Activated T-cell treated with anti-CD3 and anti-CD28 coated beads, Interleukin-2, amount 50 U/mL, for 4 hours (primary cell): Measurements from ENCODE around the gene MGME1. TPM values are rescaled to one million over a fixed set of nuclear protein-coding genes. Genes with fewer than 3 reads are reported as not detected.
A peak's percentile ranks its signal among the peaks of the same experiment; 100 is the strongest.

Experiments used
- ATAC-seq, 2 donors: fragments of 200-7000 bp; cut with Tn5 transposase; one replicate each; pipeline ENCODE4 v1.10.0; 2021
- DNase-seq: peaks from one replicate; pipeline ENCODE4 v3.0.0-alpha.2; 2020
- H3K27me3 Mint-ChIP-seq: one replicate; pipeline ENCODE4 v1.8.0; 2021; ENCODE audit warnings: low read depth, mixed read lengths
- H3K36me3 Mint-ChIP-seq: one replicate; pipeline ENCODE4 v1.8.0; 2022; ENCODE audit warnings: mixed read lengths; ENCODE audit not compliant: insufficient read depth
- H3K4me1 Mint-ChIP-seq: one replicate; pipeline ENCODE4 v1.8.0; 2021; ENCODE audit warnings: low read depth, mixed read lengths
- H3K4me3 Mint-ChIP-seq: one replicate; pipeline ENCODE4 v1.8.0; 2021; ENCODE audit warnings: mild to moderate bottlenecking, moderate library complexity, mixed read lengths
- H3K9me3 Mint-ChIP-seq: one replicate; pipeline ENCODE4 v1.8.0; 2021; ENCODE audit warnings: mixed read lengths
- total RNA-seq, 3 donors: library from RNA; stranded (reverse); gene quantifications; one replicate each; pipeline ENCODE4 v1.2.1, GENCODE V29; 2021

Gene MGME1
- total RNA-seq, 3 donors from 2014 or later, result 14.4 to 16.6 (median 16.2) TPM

DNA sequence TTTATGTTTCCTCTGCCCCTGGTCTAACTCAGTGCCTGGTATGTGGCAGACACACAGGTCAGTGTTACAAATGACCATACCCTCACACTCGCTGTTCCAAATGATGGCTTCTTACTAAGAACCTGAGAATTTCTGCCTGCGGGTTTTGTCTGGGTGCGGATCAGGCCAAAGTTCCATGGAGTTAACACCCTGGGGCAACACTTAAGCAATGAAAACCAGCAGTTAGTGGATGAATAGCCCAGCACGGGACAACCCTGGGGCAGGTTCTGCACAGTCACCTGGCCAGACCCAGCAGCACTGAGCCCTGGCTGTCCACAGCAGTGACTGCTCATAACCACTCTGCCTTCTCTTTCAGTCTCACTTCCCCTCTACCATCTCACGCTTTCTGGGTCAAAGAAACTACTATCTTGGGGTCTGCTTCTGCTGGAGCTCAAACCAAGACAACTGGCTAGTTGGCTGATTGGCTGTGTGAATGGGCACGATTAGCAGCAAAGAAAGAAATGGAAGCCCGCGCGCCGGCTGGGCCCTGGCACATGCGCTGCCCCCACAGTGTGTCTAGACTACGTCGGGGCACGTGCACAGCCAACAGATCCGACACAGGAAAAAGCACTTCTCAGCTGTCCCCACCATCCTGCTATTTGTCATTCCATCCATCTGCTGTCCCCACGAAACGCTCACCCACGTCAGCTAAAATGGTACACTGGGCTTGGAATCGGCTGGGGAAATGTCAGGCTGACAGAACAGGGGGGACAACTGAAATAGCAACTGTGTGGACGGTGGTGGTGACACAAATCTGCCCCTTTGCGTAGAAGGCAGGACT lies 36.6 kb downstream of the MGME1 start:
- DNase-seq, result no peak
- H3K27me3 Mint-ChIP-seq, result no peaks in the 10 kb centered on the region
- H3K36me3 Mint-ChIP-seq, result no peaks in the 10 kb centered on the region
- H3K4me3 Mint-ChIP-seq, result no peak overlapping the region
- no peaks in the 10 kb centered on the region for H3K9me3 Mint-ChIP-seq
- no peak for ATAC-seq
- H3K4me1 Mint-ChIP-seq, result no peaks in the 10 kb centered on the region

DNA sequence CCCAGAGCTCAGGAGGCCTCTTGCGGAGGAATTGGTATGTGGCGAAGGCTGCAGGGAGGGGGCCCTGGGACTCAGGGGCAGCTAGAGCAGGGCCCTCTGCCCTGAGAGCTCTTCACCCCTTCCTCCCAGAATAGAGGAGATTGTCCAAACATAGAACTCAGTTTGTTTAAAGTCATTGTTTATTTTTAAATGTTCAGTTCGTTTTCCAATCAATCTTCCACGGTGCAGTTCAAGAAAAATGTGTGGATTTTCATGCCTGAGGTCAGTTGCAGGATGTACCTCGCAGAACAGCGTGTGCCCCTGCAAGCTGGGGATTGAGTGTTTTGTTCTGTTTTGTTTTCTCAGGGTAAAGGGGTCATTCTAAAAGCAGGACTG lies 37.2 kb downstream of the MGME1 start:
- ATAC-seq (no peak), DNase-seq (no peak)
- Mint-ChIP-seq H3K4me1 (no peaks in the 10 kb centered on the region), H3K27me3 (no peaks in the 10 kb centered on the region), H3K4me3 (no peak overlapping the region), H3K9me3 (no peaks in the 10 kb centered on the region), H3K36me3 (no peaks in the 10 kb centered on the region)

DNA sequence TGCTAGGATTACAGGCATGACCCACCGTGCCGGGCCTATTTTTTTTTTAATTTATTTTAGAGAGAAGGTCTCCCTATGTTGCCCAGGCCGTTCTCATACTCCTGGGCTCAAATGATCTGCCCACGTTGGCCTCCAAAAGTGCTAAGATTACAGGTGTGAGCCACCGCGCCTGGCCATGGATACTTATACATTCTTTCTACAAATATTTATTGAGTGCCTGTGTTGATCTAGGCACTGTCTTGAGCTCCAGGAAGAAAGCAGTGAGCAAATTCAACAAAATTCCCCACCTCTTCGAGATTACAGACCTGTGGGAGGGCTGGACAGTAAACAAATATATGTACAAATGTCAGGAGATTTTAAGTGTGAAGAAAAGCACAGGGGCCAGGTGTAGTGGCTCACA lies 37.9 kb downstream of the MGME1 start:
- Mint-ChIP-seq H3K4me3 (no peak overlapping the region), H3K9me3 (no peaks in the 10 kb centered on the region), H3K27me3 (no peaks in the 10 kb centered on the region), H3K4me1 (no peaks in the 10 kb centered on the region), H3K36me3 (no peaks in the 10 kb centered on the region)
- ATAC-seq, result no peak
- no peak for DNase-seq

DNA sequence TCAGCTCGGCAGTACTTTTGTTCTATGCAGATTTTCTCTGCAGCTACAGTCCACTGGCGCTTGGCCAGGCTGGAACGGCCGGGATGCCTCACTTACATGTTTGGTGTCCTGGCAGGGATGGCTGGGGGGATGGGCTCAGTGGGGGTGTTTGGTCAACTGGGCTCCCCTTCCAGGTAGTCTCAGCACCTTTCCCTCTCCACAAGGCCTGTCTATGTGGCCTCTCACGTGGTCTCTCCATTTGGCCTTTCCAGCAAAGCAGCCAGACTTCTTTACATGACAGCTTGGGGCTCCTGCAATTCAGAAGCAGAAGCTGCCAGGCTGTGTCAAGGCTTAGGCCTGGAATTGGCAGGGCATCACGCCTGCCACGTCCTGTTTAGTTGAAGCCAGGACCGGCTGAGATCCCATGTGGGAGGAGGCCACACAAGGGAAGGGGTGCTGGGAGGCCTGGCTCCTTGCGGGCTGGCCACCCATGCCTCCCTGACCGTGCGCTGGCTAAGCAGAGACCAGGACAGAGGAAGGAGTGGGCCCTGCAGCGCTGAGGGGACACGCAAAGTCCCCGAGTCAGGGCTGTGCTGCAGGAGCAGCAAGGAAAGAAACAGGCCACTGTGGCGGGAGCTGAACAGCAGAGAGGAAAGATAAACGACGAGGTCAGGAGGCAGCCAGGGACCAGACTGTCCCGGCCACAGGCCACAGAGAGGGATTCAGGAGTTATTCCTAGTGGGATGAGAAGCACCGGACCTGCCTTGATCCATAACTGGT lies 38.9 kb downstream of the MGME1 start:
- no peak overlapping the region for H3K4me3 Mint-ChIP-seq
- H3K9me3 Mint-ChIP-seq, result no peaks in the 10 kb centered on the region
- H3K36me3 Mint-ChIP-seq, result no peaks in the 10 kb centered on the region
- H3K27me3 Mint-ChIP-seq, result no peaks in the 10 kb centered on the region
- H3K4me1 Mint-ChIP-seq, result no peaks in the 10 kb centered on the region
- no peak for ATAC-seq
- no peak for DNase-seq

DNA sequence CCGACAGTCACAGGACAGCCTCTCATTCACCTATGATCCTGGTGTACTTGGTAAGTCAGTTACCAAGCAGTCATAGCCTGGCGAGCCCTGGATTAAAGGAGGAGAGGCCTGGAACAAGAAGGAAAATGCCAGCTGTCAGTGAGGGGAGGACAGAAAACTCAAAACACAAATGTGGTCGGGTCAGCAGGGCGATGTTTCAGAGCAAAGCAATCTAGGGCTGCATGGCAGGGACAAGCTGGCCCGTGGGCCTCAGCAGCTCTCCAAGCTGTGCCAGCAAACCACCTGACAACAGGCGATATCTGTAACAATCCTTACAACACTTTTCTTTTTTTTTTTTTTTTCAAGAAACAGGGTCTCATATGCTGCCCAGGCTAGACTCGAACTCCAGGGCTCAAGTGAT lies 40.3 kb downstream of the MGME1 start:
- Mint-ChIP-seq H3K27me3 (no peaks in the 10 kb centered on the region), H3K36me3 (no peaks in the 10 kb centered on the region), H3K9me3 (no peaks in the 10 kb centered on the region)

DNA sequence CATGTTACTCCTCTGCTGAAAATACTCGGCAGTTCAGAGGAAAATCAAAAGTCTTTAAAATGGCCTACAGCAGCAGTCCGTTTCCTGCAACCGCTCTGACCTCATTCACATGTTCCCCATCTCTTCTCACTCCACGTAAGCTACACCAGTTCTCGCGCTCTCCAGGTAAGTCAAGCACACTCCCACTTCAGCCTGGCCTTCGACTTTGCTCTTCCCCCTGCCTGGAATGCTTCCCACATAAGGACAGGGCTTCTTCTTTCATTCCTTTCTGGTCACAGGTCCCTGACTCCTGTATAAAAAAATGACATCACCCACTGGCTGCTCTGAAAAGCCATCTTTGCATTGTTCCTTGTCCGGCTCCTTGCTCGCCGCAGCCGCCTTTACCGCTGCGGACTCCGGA lies 42.7 kb downstream of the MGME1 start:
- Mint-ChIP-seq H3K4me3 (no peak overlapping the region), H3K9me3 (no peaks in the 10 kb centered on the region), H3K4me1 (no peaks in the 10 kb centered on the region), H3K36me3 (no peaks in the 10 kb centered on the region), H3K27me3 (no peaks in the 10 kb centered on the region)
- DNase-seq, result no peak
- no peak for ATAC-seq

More for the DNA sequence above, 40.3 kb downstream of the MGME1 start:
- DNase-seq (no peak), ATAC-seq (no peak)
- Mint-ChIP-seq H3K4me1 (no peaks in the 10 kb centered on the region), H3K4me3 (no peak overlapping the region)

DNA sequence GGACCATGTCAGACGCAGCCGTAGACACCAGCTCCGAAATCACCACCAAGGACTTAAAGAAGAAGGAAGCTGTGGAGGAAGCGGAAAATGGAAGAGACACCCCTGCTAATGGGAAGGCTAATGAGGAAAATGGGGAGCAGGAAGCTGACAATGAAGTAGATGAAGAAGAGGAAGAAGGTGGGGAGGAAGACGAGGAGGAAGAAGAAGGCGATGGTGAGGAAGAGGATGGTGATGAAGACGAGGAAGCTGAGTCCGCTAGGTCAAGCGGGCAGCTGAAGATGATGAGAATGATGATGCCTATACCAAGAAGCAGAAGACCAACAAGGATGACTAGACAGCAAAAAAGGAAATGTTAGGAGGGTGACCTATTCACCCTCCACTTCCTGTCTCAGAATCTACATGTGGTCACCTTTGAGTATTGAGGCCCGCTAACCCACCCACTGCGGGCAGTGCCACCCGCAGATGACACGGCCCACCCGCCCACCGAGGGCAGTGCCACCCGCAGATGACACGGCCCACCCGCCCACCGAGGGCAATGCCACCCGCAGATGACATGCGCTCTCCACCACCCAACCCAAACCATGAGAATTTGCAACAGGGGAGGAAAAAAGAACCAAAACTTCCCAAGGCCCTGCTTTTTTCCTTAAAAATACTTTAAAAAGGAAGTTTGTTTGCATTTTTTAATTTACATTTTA lies 43.3 kb downstream of the MGME1 start:
- Mint-ChIP-seq H3K4me3 (no peak overlapping the region), H3K27me3 (no peaks in the 10 kb centered on the region)

DNA sequence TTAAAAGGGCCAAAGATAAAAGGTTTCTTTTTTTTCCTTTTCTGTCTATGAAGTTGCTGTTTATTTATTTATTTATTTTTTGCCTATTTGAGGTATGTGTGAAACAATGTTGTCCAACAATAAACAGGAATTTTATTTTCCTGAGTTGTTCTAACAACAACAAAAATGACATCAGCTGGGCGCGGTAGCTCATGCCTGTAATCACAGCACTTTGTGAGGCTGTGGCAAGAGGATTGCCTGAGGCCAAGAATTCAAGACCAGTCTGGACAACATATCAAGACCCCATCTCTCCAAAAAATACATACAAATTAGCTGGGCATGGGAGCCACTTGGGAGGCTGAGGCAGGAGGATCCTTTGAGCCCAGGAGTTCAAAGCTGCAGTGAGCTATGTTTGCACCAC lies 44.1 kb downstream of the MGME1 start:
- Mint-ChIP-seq H3K9me3 (no peaks in the 10 kb centered on the region), H3K27me3 (no peaks in the 10 kb centered on the region), H3K4me3 (no peak overlapping the region), H3K36me3 (no peaks in the 10 kb centered on the region), H3K4me1 (no peaks in the 10 kb centered on the region)
- ATAC-seq (no peak), DNase-seq (no peak)

More for the DNA sequence above, 43.3 kb downstream of the MGME1 start:
- H3K36me3 Mint-ChIP-seq, result no peaks in the 10 kb centered on the region
- H3K4me1 Mint-ChIP-seq, result no peaks in the 10 kb centered on the region
- ATAC-seq (no peak), DNase-seq (no peak)
- H3K9me3 Mint-ChIP-seq, result no peaks in the 10 kb centered on the region

DNA sequence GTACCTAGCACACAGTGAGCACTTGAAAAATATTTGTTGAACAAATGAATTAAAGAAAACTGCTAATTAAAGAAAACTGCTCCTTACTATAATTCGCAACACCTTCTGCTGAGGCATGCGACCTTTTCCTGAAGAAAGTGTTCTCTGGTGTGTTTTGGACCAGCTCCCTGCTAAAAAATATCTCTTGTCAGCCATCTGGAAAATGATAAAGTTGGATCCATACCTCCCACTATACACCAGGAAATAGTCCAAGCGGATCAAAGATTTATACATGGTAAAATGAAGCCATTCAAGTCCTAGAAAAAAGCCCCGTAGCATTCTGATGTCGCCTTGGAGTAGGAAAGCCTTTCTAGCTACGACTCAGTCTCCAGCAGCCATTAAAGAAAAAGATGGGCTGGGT lies 45.6 kb downstream of the MGME1 start:
- no peak overlapping the region for H3K4me3 Mint-ChIP-seq
- H3K4me1 Mint-ChIP-seq, result no peaks in the 10 kb centered on the region
- H3K36me3 Mint-ChIP-seq, result no peaks in the 10 kb centered on the region
- no peak for ATAC-seq
- H3K9me3 Mint-ChIP-seq, result no peaks in the 10 kb centered on the region
- H3K27me3 Mint-ChIP-seq, result peaks cover 4% of the 10 kb centered on the region
- no peak for DNase-seq

DNA sequence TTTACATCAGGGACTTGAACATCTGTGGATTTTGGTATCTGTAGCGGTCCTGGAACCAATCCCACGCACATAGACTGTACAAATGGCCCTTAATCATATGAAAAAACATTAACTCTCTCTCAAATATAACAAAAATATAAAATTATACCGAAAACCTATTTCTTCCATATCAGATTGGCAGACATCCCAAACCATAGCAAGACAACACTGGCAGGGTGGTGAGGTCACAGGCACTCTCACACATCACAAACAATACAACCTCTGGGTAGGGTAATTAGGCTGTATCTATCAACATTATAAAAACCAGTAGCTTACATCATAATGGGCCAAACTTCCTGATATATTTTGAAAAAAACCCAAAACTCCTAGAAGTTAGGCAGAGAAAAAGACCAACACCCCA lies 48.0 kb downstream of the MGME1 start:
- peaks cover 4% of the 10 kb centered on the region for H3K27me3 Mint-ChIP-seq
- no peaks in the 10 kb centered on the region for H3K36me3 Mint-ChIP-seq
- H3K4me3 Mint-ChIP-seq, result no peak overlapping the region
- no peaks in the 10 kb centered on the region for H3K9me3 Mint-ChIP-seq
- no peaks in the 10 kb centered on the region for H3K4me1 Mint-ChIP-seq
- no peak for ATAC-seq
- DNase-seq, result no peak

DNA sequence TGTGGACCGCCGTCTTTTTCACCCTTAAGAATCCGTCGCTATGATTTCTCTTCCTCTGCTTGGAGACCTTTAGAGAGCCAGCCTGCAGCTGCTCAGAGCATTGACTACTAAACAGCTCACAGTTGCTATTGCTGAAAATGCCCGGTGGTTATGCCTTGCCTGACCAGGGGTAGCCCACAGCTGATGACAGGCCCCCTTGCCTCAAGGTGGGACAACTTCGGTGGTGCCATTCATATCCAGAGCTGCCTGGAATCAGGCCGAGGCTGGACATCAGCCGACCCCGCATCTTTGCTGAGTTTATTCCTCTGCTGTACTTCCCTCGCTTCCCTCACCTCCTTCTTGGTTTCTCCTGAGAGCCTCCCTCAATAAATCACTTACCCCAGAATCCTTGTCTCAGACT lies 49.3 kb downstream of the MGME1 start:
- peaks cover 4% of the 10 kb centered on the region for H3K27me3 Mint-ChIP-seq
- no peaks in the 10 kb centered on the region for H3K36me3 Mint-ChIP-seq
- H3K9me3 Mint-ChIP-seq, result no peaks in the 10 kb centered on the region
- DNase-seq (no peak), ATAC-seq (no peak)
- no peaks in the 10 kb centered on the region for H3K4me1 Mint-ChIP-seq
- H3K4me3 Mint-ChIP-seq, result no peak overlapping the region

DNA sequence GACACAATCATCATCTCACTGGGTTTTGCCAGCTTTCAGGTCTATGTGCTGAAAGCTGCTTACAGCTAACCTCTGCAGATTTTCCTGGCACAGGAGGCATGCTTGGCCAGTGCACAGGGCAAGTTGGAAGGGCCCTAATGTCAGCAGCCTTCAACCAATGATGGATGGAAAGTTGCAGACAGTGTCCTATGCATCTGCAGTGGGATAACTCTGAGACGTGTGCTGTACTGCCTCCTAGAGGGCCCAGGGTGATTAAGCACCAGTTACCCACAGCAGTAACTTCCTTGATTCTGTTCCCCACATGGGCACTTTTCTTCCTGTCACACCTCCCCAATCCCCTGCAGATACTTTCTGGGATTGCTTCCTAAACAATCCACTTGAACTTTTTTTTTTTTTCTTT lies 50.2 kb downstream of the MGME1 start:
- no peaks in the 10 kb centered on the region for H3K4me1 Mint-ChIP-seq
- ATAC-seq (peak; percentile 46 to 58), DNase-seq (no peak)
- no peaks in the 10 kb centered on the region for H3K9me3 Mint-ChIP-seq
- peaks cover 4% of the 10 kb centered on the region for H3K27me3 Mint-ChIP-seq
- H3K36me3 Mint-ChIP-seq, result no peaks in the 10 kb centered on the region
- no peak overlapping the region for H3K4me3 Mint-ChIP-seq

DNA sequence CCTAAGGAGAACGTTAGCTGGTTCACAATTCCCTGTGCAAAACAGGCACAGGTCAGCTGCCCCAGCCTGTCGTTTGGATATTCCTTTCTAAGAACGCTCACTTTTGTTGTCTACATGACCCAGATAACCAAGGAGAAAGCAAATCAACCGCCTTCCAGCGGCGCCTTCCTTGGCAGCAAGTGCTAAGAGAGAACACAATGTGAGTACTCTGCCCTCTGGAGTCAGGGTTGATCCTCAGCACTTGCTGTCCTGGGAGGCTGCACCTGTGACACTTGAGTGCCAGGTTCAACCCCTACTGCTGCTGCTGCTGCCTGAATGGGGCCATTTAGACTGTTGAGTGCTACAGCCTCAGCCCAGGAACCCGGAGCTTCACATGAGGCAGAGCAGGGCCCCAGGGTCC lies 52.1 kb downstream of the MGME1 start:
- H3K27me3 Mint-ChIP-seq, result peaks cover 6% of the 10 kb centered on the region
- no peaks in the 10 kb centered on the region for H3K36me3 Mint-ChIP-seq
- ATAC-seq (no peak), DNase-seq (no peak)
- no peaks in the 10 kb centered on the region for H3K9me3 Mint-ChIP-seq
- no peaks in the 10 kb centered on the region for H3K4me1 Mint-ChIP-seq
- H3K4me3 Mint-ChIP-seq, result no peak overlapping the region

DNA sequence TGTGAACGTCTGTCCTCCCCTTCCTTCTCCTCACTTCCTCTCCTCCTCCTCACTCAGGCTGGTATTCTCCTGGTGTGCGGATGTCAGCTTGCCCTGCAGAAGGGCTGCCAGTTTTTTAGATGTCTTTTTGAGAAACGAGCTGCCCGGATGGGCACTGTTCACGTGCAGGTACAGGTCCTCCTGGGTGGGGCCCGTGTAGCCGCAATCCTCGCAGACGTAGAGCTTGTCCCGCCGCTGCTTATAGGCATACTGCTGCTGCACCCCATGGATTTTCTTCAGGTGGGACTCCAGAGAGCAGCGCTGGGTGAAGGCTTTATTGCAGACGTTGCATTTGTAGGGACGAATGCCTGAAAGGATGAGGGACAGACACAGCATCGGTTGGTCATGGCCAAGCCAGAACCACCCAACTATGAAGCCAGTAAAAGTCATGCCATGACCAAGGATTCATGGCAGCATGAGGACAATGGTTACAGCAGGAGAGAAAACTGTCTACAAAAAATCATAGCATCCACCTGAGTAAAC lies 55.8 kb downstream of the MGME1 start:
- DNase-seq, result no peak
- Mint-ChIP-seq H3K9me3 (no peaks in the 10 kb centered on the region), H3K27me3 (peaks cover 6% of the 10 kb centered on the region), H3K4me1 (no peaks in the 10 kb centered on the region), H3K36me3 (no peaks in the 10 kb centered on the region), H3K4me3 (no peak overlapping the region)
- ATAC-seq, result no peak
